GM19043 (cell line): ENCODE results near the gene COL9A3.

Experiments used
- ATAC-seq: cut with Tn5 transposase; IDR thresholded peaks from one replicate; pipeline ENCODE4 v1.9.1; 2021; ENCODE audit warnings: low read depth; ENCODE audit not compliant: unreplicated experiment

The COL9A3 gene

DNA sequence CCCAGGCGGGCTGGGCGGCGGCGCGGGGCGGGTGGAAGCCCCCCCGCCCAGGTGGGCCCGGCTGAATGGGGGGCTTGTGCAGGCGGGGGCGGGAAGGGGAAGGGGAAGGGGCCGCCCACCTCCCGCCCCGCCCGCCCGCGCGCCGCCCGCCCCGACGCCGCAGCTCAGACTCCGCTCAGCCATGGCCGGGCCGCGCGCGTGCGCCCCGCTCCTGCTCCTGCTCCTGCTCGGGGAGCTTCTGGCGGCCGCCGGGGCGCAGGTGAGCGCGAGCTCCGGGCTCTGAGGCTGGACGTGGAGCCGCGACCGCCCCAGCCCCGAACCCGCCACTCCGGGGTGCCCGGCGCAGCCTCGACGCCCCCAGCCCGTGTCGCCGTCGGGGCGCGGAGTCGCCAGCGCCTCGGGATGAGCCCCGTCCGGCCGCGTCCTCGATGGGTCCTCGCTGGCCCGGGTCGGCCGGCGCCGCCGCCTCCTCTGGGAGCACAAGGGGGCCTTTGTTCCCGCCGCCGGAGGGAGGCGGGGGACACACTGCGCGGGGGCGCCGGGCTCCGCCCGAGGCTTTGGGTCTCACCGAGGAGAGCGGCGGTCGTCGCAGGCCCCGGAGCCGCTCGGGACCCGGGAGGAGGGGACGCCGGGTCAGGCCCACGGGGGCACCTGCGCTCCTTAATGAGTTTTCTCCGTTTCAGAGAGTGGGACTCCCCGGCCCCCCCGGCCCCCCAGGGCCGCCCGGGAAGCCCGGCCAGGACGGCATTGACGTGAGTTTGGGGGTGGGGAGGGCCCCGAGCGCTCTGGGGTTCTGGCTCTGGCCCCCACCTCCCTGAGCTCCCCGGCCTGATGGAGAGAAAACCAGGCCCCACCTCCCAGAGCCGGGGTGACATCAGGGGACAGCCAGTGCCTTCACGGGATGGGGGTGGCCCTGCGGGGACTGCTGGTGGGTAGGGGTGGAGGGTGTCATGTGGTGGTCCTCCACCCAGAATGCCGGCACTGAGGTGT lies at the start of gene COL9A3:
TSS of gene COL9A3 (plus strand) at position 167 of the 990 bp plus-strand sequence. CDS start at position 182, 15 bp downstream.
- ATAC-seq = no peak

DNA sequence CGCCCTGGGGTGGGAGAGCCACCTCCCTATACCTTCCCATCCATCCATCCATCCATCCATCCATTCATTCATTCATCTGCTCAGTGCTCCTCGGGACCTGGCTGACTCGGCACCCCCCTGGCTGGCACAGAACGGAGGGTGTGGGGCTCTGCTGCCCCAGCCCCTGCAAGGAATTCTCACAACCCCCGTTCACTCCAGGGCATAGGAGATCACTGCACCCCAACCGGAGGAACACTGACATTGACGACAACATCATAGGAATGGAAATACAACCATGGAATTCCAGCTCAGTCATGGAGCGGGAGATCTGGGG lies 48.7 kb upstream of the COL9A3 start:
- ATAC-seq = no peak

DNA sequence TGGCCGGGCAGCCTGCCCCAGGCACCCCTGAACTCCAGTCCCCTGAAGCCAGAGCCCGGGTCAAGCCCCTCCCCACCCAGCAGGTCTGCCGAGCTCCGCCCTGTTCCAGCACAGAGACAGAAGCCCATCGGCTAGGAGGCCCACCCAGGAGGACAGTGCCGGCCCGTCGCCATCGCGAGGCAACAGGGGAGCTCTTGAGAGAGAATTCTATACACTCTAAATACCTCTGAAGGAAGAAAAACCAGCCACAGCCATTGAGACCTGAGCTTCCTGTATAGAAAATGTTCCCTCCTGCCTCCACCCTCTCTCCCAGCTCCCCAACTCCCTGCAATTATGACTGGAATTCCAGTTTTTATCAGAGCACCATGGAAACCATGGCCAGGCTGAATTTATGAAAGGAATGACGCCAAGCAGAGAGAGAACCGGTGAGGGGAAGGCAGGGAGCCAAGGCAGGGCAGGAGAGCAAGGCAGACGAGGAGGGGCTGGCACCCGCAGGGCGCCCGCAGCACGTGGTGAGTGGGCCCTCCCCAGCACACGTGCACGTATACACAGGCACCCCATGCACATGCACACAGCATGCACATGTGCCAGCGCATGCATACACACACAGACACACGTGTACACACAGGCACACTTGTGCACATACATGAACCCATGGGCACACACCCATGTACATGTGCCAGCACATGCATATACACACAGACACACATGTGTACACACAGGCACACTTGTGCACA lies 48.1 kb upstream of the COL9A3 start:
- no peak for ATAC-seq

DNA sequence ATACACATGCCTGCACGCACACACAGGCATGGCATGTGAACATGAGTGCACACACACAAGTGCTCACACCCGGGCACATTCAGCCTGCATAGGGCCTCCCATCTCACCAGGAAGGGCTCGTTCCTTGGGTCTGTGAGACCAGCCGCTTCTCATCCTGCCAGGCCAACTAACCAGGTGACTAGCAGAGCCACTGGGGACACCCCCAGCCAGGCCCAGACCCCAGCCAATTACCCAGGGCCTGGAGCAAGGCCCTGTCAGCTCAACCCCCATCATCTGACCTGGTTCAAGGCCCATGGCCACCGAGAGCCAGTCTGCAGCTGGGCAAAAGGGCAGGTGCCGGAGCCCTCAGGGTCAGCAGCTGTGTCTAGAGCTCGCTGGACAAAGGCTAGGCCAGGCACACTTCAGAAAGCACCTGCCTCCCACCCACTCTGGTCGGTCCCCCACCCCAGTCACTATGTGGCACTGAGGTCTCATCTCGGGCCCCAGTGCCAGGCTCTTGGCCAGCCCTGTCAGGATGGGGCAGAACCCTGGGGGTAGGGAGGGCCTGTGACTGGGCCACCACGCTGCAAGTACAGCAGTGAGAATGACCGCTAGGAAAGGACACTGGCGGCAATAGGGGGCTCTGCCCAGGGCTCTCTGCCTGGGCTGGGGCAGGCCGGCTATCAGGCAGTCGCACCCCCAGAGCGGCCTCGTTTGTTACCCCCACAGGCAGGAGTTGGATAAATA lies 47.3 kb upstream of the COL9A3 start:
- no peak for ATAC-seq

DNA sequence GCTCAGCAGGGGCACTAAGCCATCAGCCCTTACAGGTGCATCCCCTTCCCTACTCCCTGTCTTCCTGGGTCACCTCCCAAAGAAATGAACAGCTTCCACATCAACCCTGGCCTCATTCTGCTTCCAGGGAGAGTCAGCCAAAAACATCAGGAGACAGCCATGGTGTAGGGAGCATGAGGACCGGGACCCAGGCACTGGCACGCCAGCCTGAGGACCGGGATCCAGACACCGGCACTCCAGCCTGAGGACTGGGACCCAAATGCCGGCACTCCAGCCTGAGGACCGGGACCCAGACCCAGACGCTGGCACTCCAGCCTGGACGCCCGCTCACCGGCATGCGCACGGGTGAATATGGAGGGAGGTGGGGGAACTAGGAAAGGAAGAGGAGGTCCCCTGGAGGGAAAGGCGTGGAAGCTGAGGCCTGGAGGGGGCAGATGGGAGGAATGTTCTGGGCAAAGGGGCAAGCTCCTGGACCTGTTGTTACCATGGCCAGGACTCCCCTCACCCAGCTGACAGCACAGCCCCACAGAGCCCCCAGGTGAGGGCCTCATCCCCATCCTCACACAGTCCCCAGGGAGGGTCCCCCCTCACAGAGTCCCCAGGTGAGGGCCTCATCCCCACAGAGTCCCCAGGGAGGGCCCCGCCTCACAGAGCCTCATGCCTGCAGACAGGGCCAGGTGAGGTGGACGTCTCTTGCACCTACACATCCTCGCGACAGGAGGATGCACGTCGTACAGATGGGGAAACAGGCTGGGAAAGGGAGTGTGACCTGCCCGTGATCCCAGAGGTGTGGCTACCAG lies 46.5 kb upstream of the COL9A3 start:
- ATAC-seq = no peak

DNA sequence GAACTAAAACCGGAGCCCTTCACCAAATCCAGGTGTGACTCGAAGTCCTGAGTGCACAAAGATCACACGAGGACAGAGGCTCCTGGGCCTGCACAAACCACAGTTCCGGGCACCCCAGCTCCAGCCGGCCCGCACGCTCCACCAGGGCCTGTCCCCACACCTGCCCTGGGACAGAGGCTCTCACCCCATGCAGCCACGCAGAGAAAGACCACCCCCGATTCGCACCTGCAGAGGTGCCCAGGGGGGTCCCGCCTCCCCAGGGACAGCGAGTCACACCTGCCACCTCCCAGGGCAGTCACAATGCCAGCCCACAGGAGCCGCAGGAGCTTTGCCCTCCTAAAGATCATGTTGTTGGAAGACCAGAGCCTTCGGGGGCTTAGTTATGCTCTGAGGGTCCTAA lies 45.9 kb upstream of the COL9A3 start:
- ATAC-seq = no peak

DNA sequence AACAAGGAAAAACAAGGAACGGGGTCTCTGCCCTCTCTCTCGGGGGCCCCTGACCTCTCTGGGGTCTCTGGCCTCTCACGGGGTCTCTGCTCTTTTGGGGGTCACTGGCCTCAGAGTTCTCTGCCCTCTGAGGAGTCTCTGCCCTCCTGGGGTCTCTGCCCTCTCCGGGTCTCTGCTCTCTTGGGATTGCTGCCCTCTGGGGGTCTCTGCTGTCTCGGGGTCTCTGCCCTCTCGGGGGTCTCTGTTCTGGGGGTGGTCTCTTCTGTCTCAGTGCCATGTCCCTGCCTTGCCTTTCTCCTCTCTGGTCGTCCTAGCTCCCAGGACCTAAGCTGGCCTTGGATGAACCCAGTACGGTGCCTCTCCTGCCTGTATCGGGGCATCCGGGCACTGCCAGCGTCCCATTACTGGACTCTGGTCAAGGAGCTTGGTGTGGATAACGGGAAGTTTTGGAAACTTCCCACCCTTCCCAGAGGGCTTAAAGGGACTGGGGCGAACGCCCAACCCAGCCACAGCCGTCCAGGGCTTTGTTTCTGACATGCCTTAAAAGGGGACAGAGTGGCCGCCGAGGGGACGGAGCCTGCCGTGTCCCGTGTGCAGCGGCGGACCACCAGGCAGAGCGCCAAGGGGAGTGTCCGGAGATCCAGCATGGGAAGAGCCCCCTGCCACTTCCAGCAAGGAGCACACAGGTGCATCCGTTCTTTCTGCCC lies 45.3 kb upstream of the COL9A3 start:
- no peak for ATAC-seq

DNA sequence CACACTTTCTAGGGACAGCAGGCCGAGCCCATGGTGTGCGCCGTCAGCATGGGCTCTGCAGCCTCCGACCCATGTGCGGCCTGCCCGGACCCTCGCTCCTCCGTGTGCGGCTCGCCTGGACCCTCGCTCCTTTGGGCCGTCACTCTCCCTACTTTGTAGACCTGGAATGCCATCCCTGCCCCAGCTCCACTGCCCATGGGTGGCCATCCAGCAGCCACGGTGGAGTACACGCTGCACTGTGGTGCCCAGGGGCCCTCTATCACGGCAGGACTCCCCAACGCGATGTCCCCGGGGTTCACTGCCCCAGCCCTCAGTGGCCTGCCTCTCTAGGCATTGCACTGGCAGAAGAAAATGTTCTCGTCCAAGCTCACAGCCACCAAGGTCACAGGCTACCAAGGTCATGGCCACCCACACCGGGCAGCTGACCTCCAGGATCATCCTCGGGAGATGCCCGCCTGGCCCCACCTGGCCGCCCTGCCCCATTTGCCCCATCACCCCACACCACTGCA lies 44.7 kb upstream of the COL9A3 start:
- no peak for ATAC-seq

DNA sequence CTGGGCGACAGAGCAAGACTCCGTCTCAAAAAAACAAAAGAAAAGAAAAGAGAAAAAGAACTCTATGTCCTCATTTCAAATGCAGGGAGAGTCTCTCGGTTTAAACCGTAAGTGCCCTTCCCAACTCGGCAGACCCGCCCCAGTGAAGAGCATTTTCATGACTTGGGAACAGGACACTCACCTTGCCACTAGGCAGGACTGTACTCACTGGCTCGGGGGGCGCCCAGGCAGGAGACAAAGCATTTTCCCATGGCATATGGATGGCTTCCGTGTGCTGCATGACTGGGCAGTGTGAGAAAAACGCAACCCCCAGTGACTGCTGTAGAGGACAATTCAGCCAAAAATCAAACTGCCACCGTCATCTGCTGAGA lies 44.2 kb upstream of the COL9A3 start:
- ATAC-seq = no peak

DNA sequence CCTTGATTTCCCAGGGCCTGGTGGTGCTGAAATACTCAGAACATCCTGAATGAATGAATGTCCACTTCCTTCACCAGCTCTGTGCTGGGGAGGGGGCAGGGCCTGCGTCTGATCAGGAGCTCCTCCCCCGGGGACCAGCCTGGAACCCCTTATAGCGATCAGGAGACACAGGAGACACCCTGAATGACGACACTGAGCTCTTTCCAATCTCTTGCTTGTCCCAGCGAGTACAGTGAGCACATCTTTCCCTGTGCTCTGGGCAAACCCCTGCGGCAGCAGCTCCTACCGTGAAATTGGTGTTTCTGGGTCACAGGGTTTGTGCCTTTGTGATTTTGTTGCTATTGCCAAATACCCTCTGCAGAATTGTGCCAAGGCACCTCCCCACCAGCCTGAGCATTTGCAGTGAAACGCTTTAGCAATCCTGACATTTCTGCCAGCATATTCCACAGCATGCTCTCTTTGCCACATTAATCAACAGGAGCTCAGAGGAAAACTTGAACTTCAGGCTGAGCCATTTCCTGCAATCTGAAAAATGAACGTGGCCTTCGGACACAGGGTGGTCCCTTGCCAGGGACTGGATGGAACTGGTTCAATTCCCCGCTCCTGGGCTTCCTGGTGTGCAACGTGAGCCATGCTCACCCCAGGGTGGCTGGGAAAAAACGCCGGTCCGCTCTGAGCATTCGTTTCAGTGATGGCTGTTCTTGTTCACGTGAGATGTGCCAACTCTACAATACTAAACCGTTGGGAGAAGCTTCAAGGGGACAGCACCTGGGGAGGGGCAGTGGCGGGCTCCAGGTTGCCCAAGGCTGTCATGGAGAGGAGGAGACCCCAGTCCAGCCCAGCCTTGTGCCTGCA lies 43.6 kb upstream of the COL9A3 start:
- ATAC-seq = no peak

DNA sequence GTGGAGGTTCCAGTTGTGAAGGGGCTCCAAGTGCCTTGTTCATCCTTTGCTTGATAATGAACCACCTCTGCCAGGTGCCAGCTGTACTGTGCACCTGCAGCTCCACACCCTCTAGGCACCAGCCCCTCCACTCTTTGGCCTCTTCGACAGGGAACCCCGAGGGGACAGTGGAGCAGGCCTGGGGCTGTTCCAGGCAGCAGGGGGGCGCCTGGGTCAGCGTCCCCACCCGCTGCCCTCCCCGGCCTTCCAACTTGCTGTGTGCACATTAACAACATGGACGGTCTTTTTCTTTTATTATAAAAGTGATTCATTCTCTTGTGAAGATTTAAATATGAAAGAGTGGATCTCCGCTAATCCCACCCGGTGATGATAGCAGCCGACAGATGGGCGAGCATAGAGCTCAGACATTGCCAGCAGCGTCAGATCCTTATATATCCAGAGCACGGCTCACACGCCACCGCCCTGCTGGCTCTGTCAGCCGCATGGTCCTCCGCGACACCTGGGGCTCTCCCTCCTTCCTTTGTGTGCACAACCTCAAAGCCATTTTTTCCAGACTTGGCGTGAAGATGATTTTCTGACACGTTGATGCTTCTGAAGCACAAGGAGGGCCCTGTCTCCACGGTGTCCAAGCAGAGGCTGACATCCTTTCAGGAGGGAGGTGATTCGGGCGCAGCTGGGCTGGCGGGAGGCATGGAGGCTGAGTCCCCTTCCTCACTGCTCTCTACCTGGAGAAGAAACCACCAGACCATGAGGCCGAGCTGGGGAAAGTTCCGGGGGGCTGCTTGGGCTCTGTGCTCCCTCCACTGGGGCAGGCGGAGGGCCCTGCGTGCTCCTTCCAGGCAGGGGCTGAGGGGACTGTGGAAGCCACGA lies 42.8 kb upstream of the COL9A3 start:
- ATAC-seq = no peak

DNA sequence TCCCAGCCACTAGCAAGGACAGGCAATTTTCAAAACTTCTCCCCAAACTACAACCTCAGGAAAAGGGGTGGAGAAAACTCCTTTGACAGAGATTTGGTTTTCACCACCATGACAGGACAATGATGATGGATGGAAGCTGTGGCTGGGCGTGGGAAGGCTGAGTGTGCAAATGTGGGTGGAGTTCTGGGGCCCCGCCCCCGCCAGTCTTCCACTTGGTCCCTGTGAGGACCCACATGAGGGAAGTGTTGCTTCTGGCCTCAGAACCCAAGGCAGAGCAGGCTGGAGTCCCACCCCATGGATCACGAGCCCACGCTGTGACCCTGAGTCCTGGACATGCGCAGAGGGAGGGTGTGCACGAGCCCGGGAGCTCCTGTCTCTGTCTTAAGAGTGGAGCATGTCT lies 42.1 kb upstream of the COL9A3 start:
- no peak for ATAC-seq

DNA sequence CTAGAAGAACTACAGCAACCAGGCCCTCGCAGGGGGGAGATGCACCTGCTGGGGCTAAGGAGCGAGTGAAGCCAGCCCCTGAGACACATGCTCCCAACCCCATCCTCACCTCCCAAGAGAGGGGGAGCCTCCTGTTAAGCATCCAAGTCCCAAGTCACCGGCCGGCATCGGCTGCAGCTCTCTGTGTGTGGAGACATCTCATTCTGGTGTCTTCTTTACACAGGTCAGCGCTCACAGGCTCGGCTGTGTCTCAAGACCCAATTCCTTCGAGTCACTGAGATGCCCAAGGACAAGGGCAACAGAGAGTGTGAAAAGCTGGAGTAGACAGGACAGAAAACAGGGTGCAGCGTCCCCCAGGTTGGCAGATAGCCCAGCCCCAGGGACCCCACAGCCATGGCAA lies 41.6 kb upstream of the COL9A3 start:
- no peak for ATAC-seq

DNA sequence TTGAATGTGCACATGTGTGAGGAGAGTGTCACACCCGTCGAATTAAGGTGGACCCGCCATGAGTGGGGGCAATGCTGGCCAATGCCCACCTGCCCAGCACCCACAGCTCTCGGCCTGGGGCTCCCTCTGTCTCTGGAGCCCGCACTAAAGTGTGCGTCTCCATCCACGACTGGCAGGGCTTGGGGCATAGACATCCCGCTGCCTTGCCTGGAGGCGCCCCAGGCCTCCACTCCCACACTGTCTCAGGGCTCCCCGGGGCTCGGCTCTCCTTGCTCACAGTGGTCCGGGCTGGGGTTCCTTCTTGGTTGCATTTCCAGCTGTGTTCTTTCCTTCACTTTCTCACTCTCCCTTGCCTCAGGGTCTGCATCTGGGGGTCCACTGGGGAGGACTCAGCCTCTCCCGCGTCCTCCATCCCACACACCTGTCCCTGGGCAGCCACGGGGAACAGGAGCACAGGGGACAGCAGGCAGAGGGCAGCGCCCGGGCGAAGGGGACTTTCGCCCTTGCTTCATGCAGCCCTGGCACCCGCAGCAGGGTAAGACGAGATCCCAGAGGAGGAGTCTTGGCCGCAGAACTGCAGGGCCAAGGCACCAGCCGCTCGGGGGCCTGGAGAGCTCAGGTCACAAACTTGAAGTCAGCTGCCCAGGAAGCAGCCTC lies 40.7 kb upstream of the COL9A3 start:
- ATAC-seq = no peak

DNA sequence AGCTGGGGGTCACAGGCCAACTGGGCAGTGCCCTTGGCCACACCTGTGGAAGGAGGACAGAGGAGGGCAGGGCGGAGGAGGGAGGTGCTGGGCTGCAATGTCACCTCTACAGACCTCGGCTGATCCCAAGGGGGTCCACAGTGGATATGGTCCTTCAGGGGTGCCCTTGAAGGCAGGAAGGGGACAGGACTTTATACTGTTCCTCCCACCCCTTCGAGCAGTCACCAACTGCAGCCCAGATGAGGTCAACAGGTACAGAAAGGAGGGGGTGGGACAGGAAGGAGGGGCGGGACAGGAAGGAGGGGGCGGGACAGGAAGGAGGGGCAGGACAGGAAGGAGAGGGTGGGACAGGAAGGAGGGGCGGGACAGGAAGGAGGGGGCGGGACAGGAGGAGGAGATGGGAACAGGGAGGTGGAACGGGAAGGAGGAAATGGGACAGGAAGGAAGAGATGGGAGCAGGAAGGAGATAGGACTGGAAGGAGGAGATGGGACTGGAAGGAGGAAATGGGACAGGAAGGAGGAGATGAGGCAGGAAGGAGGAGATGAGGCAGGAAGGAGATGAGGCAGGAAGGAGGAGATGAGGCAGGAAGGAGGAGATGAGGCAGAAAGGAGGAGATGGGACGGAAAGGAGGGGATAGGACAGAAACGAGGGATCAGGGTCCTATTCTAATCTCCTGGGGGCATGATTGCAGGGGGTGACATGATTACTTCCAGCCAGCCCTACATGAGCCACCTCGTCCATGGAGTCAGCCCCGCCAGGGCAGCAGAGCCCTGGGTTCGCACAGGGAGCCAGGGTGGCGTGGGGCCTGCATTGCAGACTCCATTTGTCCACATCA lies 39.9 kb upstream of the COL9A3 start:
- ATAC-seq = no peak

DNA sequence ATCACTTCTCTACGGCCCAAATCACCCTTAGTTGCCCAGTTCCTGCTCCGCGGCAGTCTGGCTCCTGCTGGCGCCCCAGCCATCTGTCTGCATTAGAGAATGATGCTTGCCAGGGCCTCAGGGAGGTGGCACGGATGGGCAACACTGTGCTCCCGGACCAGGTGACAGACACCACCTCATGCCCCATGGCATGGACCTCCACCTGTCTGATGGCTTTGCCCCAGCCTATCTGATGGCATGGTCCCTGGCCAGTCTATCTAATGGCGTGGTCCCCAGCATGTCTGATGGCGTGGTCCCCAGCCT lies 39.4 kb upstream of the COL9A3 start:
- ATAC-seq = no peak

DNA sequence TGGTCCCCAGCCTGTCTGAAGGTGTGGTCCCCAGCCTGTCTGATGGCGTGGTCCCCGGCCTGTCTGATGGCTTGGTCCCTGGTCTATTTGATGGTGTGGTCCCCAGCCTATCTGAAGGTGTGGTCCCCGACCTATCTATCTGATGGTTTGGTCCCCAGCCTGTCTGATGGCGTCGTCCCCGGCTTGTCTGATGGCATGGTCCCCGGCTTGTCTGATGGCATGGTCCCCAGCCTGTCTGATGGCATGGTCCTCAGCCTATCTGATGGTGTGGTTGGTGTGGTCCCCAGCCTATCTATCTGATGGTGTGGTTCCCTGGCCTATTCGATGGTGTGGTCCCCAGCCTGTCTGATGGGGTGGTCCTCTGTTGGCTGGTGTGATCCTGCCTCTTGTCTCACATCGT lies 38.8 kb upstream of the COL9A3 start:
- ATAC-seq = no peak
